GM23338 (cell line): Measurements from ENCODE around the gene BAD. TPM values are rescaled to one million over a fixed set of nuclear protein-coding genes. Genes with fewer than 3 reads are reported as not detected.

Experiments used
- ATAC-seq: fragments of 200-7000 bp; cut with Tn5 transposase; 3 replicates; pipeline ENCODE4 v1.9.1; 2020
- DNase-seq: peaks from one replicate; pipeline ENCODE4 v3.0.0-alpha.2; 2015; ENCODE audit warnings: low spot score
- H2AFZ ChIP-seq: fragments of 200-600 bp; sonication (generic); 2 replicates; pipeline ENCODE4 v1.8.0; 2016; ENCODE audit warnings: antibody characterized with exemption, mild to moderate bottlenecking, moderate library complexity
- H3F3A ChIP-seq: fragments of 200-600 bp; sonication (generic); replicated peaks from 2 replicates; pipeline ENCODE4 v1.8.0; 2017; ENCODE audit warnings: antibody characterized with exemption, mixed run types, low read depth
- H3K27ac ChIP-seq: fragments of 200-600 bp; sonication (generic); 2 replicates; pipeline ENCODE4 v1.6.1; 2016; ENCODE audit warnings: low read depth
- H3K27me3 ChIP-seq: fragments of 200-600 bp; sonication (generic); 2 replicates; pipeline ENCODE4 v1.8.0; 2016; ENCODE audit warnings: mild to moderate bottlenecking, mixed run types, moderate library complexity; ENCODE audit not compliant: insufficient read depth
- H3K36me3 ChIP-seq: fragments of 200-600 bp; sonication (generic); 2 replicates; pipeline ENCODE4 v1.8.0; 2016; ENCODE audit warnings: mild to moderate bottlenecking; ENCODE audit not compliant: insufficient read depth
- H3K4me1 ChIP-seq: fragments of 200-600 bp; sonication (generic); 2 replicates; pipeline ENCODE4 v1.8.0; 2016; ENCODE audit warnings: mild to moderate bottlenecking, moderate library complexity; ENCODE audit not compliant: insufficient read depth
- H3K4me2 ChIP-seq: fragments of 200-600 bp; sonication (generic); 2 replicates; pipeline ENCODE4 v1.7.1; 2017; ENCODE audit warnings: mixed run types
- H3K4me3 ChIP-seq: fragments of 200-600 bp; sonication (generic); 2 replicates; pipeline ENCODE4 v1.6.1; 2016; ENCODE audit warnings: mixed run types
- H3K79me2 ChIP-seq: fragments of 200-600 bp; sonication (generic); replicated peaks from 2 replicates; pipeline ENCODE4 v1.8.0; 2017; ENCODE audit warnings: mild to moderate bottlenecking; ENCODE audit not compliant: insufficient read depth
- H3K9me2 ChIP-seq: fragments of 200-600 bp; sonication (generic); 2 replicates; pipeline ENCODE4 v1.8.0; 2017; ENCODE audit not compliant: insufficient read depth
- H4K20me1 ChIP-seq: fragments of 200-600 bp; sonication (generic); replicated peaks from 2 replicates; pipeline ENCODE4 v1.8.0; 2017; ENCODE audit warnings: mild to moderate bottlenecking; ENCODE audit not compliant: insufficient read depth
- H3K27ac Mint-ChIP-seq: 2 replicates; pipeline ENCODE4 v1.8.0; 2020; ENCODE audit warnings: inconsistent platforms, mild to moderate bottlenecking, moderate library complexity, mixed read lengths
- H3K27me3 Mint-ChIP-seq: 3 replicates; pipeline ENCODE4 v1.8.0; 2022; ENCODE audit warnings: low read depth, mild to moderate bottlenecking, moderate library complexity, mixed read lengths, inconsistent platforms; ENCODE audit not compliant: insufficient read depth, poor library complexity
- H3K36me3 Mint-ChIP-seq: 3 replicates; pipeline ENCODE4 v1.8.0; 2021; ENCODE audit warnings: low read depth, mild to moderate bottlenecking, inconsistent platforms, moderate library complexity, mixed read lengths
- H3K4me1 Mint-ChIP-seq: 3 replicates; pipeline ENCODE4 v1.8.0; 2020; ENCODE audit warnings: mild to moderate bottlenecking, inconsistent platforms, mixed read lengths
- H3K4me3 Mint-ChIP-seq: 3 replicates; pipeline ENCODE4 v1.8.0; 2021; ENCODE audit warnings: moderate library complexity, mild to moderate bottlenecking, inconsistent platforms, mixed read lengths
- H3K9me3 Mint-ChIP-seq: 3 replicates; pipeline ENCODE4 v1.8.0; 2020; ENCODE audit warnings: moderate library complexity, mild to moderate bottlenecking, inconsistent platforms, mixed read lengths
- EZH2 ChIP-seq: fragments of 200-600 bp; sonication (generic); IDR thresholded peaks from one replicate; pipeline ENCODE4 v1.8.0; 2017; ENCODE audit warnings: antibody characterized with exemption, mild to moderate bottlenecking, low read depth; ENCODE audit not compliant: unreplicated experiment
- JUNB ChIP-seq: IDR thresholded peaks from one replicate; pipeline ENCODE4 v1.6.1; 2016; ENCODE audit warnings: antibody characterized with exemption; ENCODE audit not compliant: unreplicated experiment
- STAT1 ChIP-seq: IDR thresholded peaks from one replicate; pipeline ENCODE4 v1.6.1; 2016; ENCODE audit warnings: antibody characterized with exemption; ENCODE audit not compliant: unreplicated experiment
- ZNF114 ChIP-seq: fragments of 250-450 bp; sonication (Bioruptor Pico); IDR thresholded peaks from 2 replicates; pipeline ENCODE4 v1.5.0; 2020; ENCODE audit warnings: mild to moderate bottlenecking, moderate library complexity
- ZNF331 ChIP-seq: fragments of 250-450 bp; sonication (Bioruptor Pico); IDR thresholded peaks from 2 replicates; pipeline ENCODE4 v1.5.0; 2020; ENCODE audit warnings: low read depth, mild to moderate bottlenecking, moderate library complexity
- polyA plus RNA-seq: library from polyadenylated mRNA; unstranded; fragments of >200 nt; fragmentation: Nextera tagmentation; extraction: Ambion mirVana; gene quantifications from 2 replicates; pipeline ENCODE4 v1.2.1, GENCODE V29; 2016
- total RNA-seq: library from RNA; depleted of rRNA; stranded (reverse); fragments of >200 nt; shearing (Covaris generic); gene quantifications from 2 replicates; pipeline ENCODE4 v1.2.3, GENCODE V29; 2014
- TF ChIP-seq, protein P1 (sequence below): fragments of 250-450 bp; sonication (Bioruptor Pico); IDR thresholded peaks from 2 replicates; pipeline ENCODE4 v1.5.0; 2020; ENCODE audit warnings: mild to moderate bottlenecking, moderate library complexity
- TF ChIP-seq, protein P2 (sequence below): IDR thresholded peaks from 2 replicates; pipeline ENCODE4 v1.6.1; 2016; ENCODE audit warnings: antibody characterized with exemption

BAD gene
- total and polyA plus RNA-seq, 2 experiments from 2014 or later: 46.3 to 46.4 TPM

DNA sequence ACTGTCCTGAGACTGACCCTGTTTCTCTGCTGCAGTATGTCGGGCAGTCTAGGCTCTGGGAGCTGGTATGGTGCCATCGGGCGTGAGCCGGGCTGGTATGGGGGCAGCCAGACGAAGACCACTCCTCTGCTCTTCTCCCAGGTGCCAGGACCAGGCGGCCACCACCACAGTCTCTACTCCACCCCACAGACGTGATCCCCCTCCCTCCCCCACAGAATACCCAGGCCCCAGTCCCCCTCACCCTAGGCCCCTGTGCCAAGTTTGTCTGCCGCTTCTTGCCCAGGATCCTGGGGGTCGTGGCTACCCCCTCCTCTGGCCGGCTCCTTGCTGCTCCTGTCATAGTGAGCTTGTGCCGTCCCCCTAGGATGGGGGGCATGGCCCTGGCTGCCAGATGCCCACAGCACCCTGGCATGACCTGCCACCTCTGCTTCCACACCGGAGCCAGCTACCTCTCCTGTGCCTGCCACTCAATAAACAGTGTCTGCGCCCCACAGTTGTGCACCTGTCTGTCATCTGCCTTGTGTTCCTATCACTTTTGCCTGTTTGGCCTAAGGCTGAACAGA is 4.6 kb upstream of the BAD start (continued):
- TF ChIP-seq, protein P1, sequence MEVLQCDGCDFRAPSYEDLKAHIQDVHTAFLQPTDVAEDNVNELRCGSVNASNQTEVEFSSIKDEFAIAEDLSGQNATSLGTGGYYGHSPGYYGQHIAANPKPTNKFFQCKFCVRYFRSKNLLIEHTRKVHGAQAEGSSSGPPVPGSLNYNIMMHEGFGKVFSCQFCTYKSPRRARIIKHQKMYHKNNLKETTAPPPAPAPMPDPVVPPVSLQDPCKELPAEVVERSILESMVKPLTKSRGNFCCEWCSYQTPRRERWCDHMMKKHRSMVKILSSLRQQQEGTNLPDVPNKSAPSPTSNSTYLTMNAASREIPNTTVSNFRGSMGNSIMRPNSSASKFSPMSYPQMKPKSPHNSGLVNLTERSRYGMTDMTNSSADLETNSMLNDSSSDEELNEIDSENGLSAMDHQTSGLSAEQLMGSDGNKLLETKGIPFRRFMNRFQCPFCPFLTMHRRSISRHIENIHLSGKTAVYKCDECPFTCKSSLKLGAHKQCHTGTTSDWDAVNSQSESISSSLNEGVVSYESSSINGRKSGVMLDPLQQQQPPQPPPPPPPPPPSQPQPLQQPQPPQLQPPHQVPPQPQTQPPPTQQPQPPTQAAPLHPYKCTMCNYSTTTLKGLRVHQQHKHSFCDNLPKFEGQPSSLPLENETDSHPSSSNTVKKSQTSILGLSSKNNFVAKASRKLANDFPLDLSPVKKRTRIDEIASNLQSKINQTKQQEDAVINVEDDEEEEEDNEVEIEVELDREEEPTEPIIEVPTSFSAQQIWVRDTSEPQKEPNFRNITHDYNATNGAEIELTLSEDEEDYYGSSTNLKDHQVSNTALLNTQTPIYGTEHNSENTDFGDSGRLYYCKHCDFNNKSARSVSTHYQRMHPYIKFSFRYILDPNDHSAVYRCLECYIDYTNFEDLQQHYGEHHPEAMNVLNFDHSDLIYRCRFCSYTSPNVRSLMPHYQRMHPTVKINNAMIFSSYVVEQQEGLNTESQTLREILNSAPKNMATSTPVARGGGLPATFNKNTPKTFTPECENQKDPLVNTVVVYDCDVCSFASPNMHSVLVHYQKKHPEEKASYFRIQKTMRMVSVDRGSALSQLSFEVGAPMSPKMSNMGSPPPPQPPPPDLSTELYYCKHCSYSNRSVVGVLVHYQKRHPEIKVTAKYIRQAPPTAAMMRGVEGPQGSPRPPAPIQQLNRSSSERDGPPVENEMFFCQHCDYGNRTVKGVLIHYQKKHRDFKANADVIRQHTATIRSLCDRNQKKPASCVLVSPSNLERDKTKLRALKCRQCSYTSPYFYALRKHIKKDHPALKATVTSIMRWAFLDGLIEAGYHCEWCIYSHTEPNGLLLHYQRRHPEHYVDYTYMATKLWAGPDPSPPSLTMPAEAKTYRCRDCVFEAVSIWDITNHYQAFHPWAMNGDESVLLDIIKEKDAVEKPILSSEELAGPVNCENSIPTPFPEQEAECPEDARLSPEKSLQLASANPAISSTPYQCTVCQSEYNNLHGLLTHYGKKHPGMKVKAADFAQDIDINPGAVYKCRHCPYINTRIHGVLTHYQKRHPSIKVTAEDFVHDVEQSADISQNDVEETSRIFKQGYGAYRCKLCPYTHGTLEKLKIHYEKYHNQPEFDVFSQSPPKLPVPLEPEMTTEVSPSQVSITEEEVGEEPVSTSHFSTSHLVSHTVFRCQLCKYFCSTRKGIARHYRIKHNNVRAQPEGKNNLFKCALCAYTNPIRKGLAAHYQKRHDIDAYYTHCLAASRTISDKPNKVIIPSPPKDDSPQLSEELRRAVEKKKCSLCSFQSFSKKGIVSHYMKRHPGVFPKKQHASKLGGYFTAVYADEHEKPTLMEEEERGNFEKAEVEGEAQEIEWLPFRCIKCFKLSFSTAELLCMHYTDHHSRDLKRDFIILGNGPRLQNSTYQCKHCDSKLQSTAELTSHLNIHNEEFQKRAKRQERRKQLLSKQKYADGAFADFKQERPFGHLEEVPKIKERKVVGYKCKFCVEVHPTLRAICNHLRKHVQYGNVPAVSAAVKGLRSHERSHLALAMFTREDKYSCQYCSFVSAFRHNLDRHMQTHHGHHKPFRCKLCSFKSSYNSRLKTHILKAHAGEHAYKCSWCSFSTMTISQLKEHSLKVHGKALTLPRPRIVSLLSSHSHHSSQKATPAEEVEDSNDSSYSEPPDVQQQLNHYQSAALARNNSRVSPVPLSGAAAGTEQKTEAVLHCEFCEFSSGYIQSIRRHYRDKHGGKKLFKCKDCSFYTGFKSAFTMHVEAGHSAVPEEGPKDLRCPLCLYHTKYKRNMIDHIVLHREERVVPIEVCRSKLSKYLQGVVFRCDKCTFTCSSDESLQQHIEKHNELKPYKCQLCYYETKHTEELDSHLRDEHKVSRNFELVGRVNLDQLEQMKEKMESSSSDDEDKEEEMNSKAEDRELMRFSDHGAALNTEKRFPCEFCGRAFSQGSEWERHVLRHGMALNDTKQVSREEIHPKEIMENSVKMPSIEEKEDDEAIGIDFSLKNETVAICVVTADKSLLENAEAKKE (CRISPR knock-in tag): no peak
- TF ChIP-seq ZNF331: no peak
- TF ChIP-seq STAT1: no peak
- TF ChIP-seq, protein P2, sequence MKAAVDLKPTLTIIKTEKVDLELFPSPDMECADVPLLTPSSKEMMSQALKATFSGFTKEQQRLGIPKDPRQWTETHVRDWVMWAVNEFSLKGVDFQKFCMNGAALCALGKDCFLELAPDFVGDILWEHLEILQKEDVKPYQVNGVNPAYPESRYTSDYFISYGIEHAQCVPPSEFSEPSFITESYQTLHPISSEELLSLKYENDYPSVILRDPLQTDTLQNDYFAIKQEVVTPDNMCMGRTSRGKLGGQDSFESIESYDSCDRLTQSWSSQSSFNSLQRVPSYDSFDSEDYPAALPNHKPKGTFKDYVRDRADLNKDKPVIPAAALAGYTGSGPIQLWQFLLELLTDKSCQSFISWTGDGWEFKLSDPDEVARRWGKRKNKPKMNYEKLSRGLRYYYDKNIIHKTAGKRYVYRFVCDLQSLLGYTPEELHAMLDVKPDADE: no peak
- no peak for TF ChIP-seq ZNF114

GRCh38 chr11:64288353-64288750 is 3.9 kb upstream of the BAD start:
- peaks cover 13% of the 10 kb centered on the region; the same call in 1 of the 2 replicates for H3F3A ChIP-seq
- H3K4me3 ChIP-seq: no peak overlapping the region
- no peak overlapping the region for H2AFZ ChIP-seq
- ATAC-seq: no peak
- no peaks in the 10 kb centered on the region for H3K36me3 ChIP-seq
- H3K27me3 Mint-ChIP-seq: peaks cover 50% of the 10 kb centered on the region
- H3K27ac Mint-ChIP-seq: no peak overlapping the region
- no peak for DNase-seq
- H3K9me3 Mint-ChIP-seq: no peaks in the 10 kb centered on the region; the same call in 1 of the 3 replicates
- peaks cover 1% of the 10 kb centered on the region; the same call in 1 of the 2 replicates for H4K20me1 ChIP-seq
- H3K27me3 ChIP-seq: peaks cover 55% of the 10 kb centered on the region
- H3K4me3 Mint-ChIP-seq: no peak overlapping the region
- no peaks in the 10 kb centered on the region for H3K9me2 ChIP-seq
- no peaks in the 10 kb centered on the region for H3K79me2 ChIP-seq
- no peak overlapping the region for H3K4me2 ChIP-seq
- H3K4me1 ChIP-seq: peaks cover 8% of the 10 kb centered on the region
- no peaks in the 10 kb centered on the region; the same call in 2 of the 3 replicates for H3K36me3 Mint-ChIP-seq
- H3K27ac ChIP-seq: no peak overlapping the region
- H3K4me1 Mint-ChIP-seq: peaks cover 11% of the 10 kb centered on the region
- TF ChIP-seq JUNB (no peak), ZNF114 (no peak), EZH2 (no peak), ZNF331 (no peak)
- TF ChIP-seq, protein P1 (CRISPR knock-in tag): no peak
